ENCODE data around the gene ZNF521. TPM values are rescaled to one million over a fixed set of nuclear protein-coding genes. Genes with fewer than 3 reads are reported as not detected.

ZNF521 gene
- total and polyA plus RNA-seq, 10 of the 15 experiments (the other 5 are each of a cell fraction or from before 2014, with no cell fraction given): 0.02 to 0.05 (median 0.04) TPM; not detected in 6

- Histone ChIP-seq H3K4me2 (ENCODE audit: control insufficient read depth, insufficient read depth) (no peak overlapping the region), H3K36me3 (ENCODE audit: control insufficient read depth in 2 of 2, insufficient read depth in 2 of 2, low read length in 1 of 2) (no peaks in the 10 kb centered on the region), H3K4me3 (no peak overlapping the region), H3K9me3 (replicated peaks; ENCODE audit: control insufficient read depth, insufficient read depth, low read length) (no peaks in the 10 kb centered on the region), H3K27ac (ENCODE audit: control insufficient read depth, insufficient read depth) (no peak overlapping the region), H2AFZ (ENCODE audit: control insufficient read depth, low read depth, low read length) (no peak overlapping the region), H3K27me3 (replicated peaks in 1 of 2; ENCODE audit: control insufficient read depth in 2 of 2, insufficient read depth in 2 of 2, low read length in 1 of 2) (no peaks in the 10 kb centered on the region), H3K79me2 (ENCODE audit: control insufficient read depth, insufficient read depth, low read length) (no peaks in the 10 kb centered on the region), H4K20me1 (ENCODE audit: control insufficient read depth, insufficient read depth) (no peaks in the 10 kb centered on the region), H3K9ac (ENCODE audit: control insufficient read depth, insufficient read depth, low read length) (no peak overlapping the region), H3K4me1 (ENCODE audit: control insufficient read depth, insufficient read depth, low read length) (no peaks in the 10 kb centered on the region)
- DNase-seq (ENCODE audit: low read depth, low spot score) (no peak), ATAC-seq (no peak), FAIRE-seq (no peak)
- ChIA-PET POLR2A (no interaction called here), RAD21 (ENCODE audit: unreplicated experiment) (no interaction called here), CTCF (no interaction called here), SMC1A (ENCODE audit: uncharacterized antibody, unreplicated experiment) (no interaction called here)
- WGBS (ENCODE audit: insufficient coverage, insufficient replicate concordance, low lambda C conversion rate, missing lambda C conversion rate): 0% methylated on average over 2 of the region's 2 CpGs
- intact Hi-C loops (cut with micrococcal nuclease; ENCODE audit: unreplicated experiment): no loop called here
- TF ChIP-seq ATF7 (IDR thresholded peaks at IDR 0.05; ENCODE audit: low read depth) (0 out of 2 replicates have a peak, but pooled peaks have one; percentile 21), ZNF24 (IDR thresholded peaks at IDR 0.05) (no peak)
- in situ Hi-C loops (cut with MboI): no loop called here
- no TSS peak for BruUV-seq (replicated peaks)
Measured at GRCh38 chr18:25086876-25087275, 265.1 kb downstream of the ZNF521 start.

- Histone ChIP-seq H3K9me3 (replicated peaks; ENCODE audit: control insufficient read depth, insufficient read depth, low read length) (no peaks in the 10 kb centered on the region), H4K20me1 (ENCODE audit: control insufficient read depth, insufficient read depth) (no peaks in the 10 kb centered on the region), H3K36me3 (ENCODE audit: control insufficient read depth in 2 of 2, insufficient read depth in 2 of 2, low read length in 1 of 2) (no peaks in the 10 kb centered on the region), H3K9ac (ENCODE audit: control insufficient read depth, insufficient read depth, low read length) (no peak overlapping the region), H3K27me3 (replicated peaks in 1 of 2; ENCODE audit: control insufficient read depth in 2 of 2, insufficient read depth in 2 of 2, low read length in 1 of 2) (no peaks in the 10 kb centered on the region), H3K79me2 (ENCODE audit: control insufficient read depth, insufficient read depth, low read length) (no peaks in the 10 kb centered on the region), H3K4me3 (no peak overlapping the region), H3K4me2 (ENCODE audit: control insufficient read depth, insufficient read depth) (no peak overlapping the region), H2AFZ (ENCODE audit: control insufficient read depth, low read depth, low read length) (no peak overlapping the region), H3K4me1 (ENCODE audit: control insufficient read depth, insufficient read depth, low read length) (no peaks in the 10 kb centered on the region), H3K27ac (ENCODE audit: control insufficient read depth, insufficient read depth) (no peak overlapping the region)
- TF ChIP-seq MTA3 (IDR thresholded peaks at IDR 0.05; ENCODE audit: borderline replicate concordance, low read length) (no peak), NR2C1 (IDR thresholded peaks at IDR 0.05) (no peak), EGR1 (IDR thresholded peaks at IDR 0.05; ENCODE audit: borderline replicate concordance in 1 of 2, low read depth in 2 of 2, low read length in 2 of 2) (no peak), FOXM1 (IDR thresholded peaks at IDR 0.05; ENCODE audit: low read depth, low read length) (no peak), BRCA1 (IDR thresholded peaks at IDR 0.05; ENCODE audit: low read depth, low read length) (no peak), CEBPZ (IDR thresholded peaks at IDR 0.05; ENCODE audit: low read depth, low read length) (no peak), YY1 (IDR thresholded peaks at IDR 0.05; ENCODE audit: low read depth, low read length) (no peak), POU2F2 (IDR thresholded peaks at IDR 0.05; ENCODE audit: borderline replicate concordance, low read depth, low read length) (no peak)
- TF ChIP-seq, protein P1, sequence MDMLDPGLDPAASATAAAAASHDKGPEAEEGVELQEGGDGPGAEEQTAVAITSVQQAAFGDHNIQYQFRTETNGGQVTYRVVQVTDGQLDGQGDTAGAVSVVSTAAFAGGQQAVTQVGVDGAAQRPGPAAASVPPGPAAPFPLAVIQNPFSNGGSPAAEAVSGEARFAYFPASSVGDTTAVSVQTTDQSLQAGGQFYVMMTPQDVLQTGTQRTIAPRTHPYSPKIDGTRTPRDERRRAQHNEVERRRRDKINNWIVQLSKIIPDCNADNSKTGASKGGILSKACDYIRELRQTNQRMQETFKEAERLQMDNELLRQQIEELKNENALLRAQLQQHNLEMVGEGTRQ (IDR thresholded peaks at IDR 0.05; ENCODE audit: borderline replicate concordance, low read depth, low read length): no peak
- intact Hi-C loops (cut with micrococcal nuclease; ENCODE audit: unreplicated experiment) (no loop called here), in situ Hi-C loops (cut with MboI) (no loop called here)
- no peak for DNase-seq (ENCODE audit: low read depth, low spot score)
- CTCF ChIA-PET: no interaction called here
- 32% methylated on average over 8 of the region's 8 CpGs for WGBS (ENCODE audit: insufficient coverage, insufficient replicate concordance, low lambda C conversion rate, missing lambda C conversion rate)
- no peak for ATAC-seq
- RAD21 ChIA-PET (ENCODE audit: unreplicated experiment): no interaction called here
- no peak for FAIRE-seq
- no TSS peak for BruUV-seq (replicated peaks)
- SMC1A ChIA-PET (ENCODE audit: uncharacterized antibody, unreplicated experiment): no interaction called here
- POLR2A ChIA-PET: no interaction called here
Measured at GRCh38 chr18:25081001-25081400, 271.0 kb downstream of the ZNF521 start.
